ENCODE measurements around the gene MEF2C.

MEF2C gene

DNA sequence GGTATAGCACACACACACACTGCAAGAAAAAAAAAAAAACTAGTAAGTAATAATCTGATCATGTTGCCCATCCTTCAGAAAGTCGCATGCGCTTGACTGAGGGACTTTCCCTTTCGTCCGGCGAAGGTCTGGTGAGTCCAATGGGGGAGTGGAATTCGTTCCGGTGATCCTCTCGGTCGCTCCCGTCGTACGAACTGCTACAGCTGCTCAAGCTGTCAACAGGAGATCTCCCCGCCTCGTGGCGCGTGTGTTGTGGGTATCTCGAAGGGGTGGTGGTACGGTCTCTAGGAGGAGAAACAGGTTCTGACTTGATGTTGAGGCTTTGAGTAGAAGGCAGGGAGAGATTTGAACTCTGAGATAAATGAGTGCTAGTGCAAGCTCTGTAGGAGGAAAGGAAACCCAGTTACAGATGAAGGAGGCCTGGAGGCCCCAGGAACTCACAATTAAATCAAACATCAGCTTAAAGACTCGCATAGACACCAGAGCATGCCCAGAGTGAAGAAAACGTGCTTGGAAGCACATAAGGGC is 160.4 kb downstream of the MEF2C start:
- no peak for DNase-seq (ENCODE audit: low read depth)
- no peak for TF ChIP-seq CTCF (conservative IDR thresholded peaks at IDR 0.05; ENCODE audit: low read length)
- no peak overlapping the region for H3K4me3 ChIP-seq (ENCODE audit: low read length)

GRCh38 chr5:88719434-88719833 is 163.6 kb downstream of the MEF2C start:
- no peak overlapping the region for H3K4me3 ChIP-seq (ENCODE audit: low read length)
- TF ChIP-seq CTCF (conservative IDR thresholded peaks at IDR 0.05; ENCODE audit: low read length): no peak
- no peak for DNase-seq (ENCODE audit: low read depth)

DNA sequence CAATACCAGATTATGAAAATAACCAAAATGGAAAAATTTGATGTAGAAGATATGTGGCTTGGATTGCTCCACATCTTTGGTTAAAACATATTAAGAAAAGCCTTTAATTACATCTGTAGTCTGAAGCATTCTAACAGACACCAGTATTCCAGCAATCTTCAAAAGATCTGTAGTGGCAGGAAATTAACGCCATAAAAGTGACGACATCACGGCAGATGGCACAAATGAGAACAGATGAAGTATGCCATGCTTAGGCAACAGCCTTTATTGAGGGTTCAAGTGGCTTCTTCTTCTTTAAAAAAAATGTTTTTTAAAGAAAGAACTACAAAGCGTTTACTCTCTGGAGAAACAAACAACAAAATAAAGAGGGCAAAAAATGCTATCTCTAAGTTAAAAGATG is 164.2 kb downstream of the MEF2C start:
- no peak for DNase-seq (ENCODE audit: low read depth)
- H3K4me3 ChIP-seq (ENCODE audit: low read length): no peak overlapping the region
- no peak for TF ChIP-seq CTCF (conservative IDR thresholded peaks at IDR 0.05; ENCODE audit: low read length)

GRCh38 chr5:88716101-88716500 is 166.9 kb downstream of the MEF2C start:
- TF ChIP-seq CTCF (conservative IDR thresholded peaks at IDR 0.05; ENCODE audit: low read length): no peak
- H3K4me3 ChIP-seq (ENCODE audit: low read length): no peak overlapping the region
- DNase-seq (ENCODE audit: low read depth): no peak

DNA sequence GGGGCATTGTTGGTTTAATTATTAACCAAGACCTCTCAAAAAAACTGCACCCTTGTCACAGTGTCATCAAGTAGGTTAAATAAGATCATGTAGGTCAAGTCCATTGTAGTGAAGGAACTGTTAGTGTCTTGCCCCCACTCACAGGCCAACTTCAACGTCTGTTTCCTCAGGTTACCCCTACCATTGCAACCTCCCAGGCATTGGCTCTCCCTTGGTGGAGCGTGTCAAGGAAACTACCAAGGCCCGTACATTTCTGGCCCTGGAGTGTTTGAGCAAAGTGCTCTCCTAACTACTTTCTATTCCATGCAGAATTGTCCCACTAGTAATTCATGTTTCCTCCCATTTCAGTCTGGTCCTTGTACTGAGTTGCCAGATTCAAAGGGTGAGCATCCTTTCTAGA is 167.5 kb downstream of the MEF2C start:
- no peak overlapping the region for H3K4me3 ChIP-seq (ENCODE audit: low read length)
- no peak for DNase-seq (ENCODE audit: low read depth)
- no peak for TF ChIP-seq CTCF (conservative IDR thresholded peaks at IDR 0.05; ENCODE audit: low read length)

- TF ChIP-seq CTCF (conservative IDR thresholded peaks at IDR 0.05; ENCODE audit: low read length): no peak
Measured at GRCh38 chr5:88713818-88714217, 169.2 kb downstream of the MEF2C start.

DNA sequence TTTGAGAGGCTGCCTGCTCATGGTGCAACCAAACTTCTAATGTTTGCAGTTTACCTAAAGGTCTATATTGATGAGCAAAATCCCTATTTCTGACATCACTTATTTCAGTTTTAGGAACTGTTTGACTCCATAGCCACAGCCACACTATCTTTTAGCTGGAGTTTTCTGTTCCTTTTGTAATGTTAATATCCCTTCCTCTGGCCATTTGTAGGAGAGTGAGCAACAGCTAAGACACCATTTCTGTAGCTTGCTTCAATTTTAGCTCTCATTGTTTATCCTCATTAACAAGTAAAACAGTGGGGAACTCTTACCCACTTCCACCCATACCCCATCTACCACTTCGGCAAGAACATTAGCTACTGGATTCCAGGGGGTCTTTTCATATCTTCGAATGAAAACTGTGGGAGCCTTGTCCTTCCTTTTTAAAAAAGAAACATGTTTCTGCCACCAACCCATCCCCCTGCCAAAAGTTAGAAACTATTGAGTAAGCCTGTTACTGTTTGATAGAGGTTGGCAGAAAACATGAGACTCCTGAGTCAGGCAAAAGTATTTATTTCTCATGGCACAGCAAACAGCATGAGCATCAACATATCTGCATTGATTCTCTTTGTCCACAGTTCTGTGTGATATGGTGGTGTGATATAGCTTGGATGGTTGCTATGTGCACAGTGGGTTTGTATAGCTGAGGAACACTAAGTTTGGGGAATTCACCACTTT is 174.1 kb downstream of the MEF2C start:
- H3K4me3 ChIP-seq (ENCODE audit: low read length): no peak overlapping the region
- DNase-seq (ENCODE audit: low read depth): no peak
- TF ChIP-seq CTCF (conservative IDR thresholded peaks at IDR 0.05; ENCODE audit: low read length): no peak

More at GRCh38 chr5:88713818-88714217, 169.2 kb downstream of the MEF2C start:
- no peak for DNase-seq (ENCODE audit: low read depth)
- no peak overlapping the region for H3K4me3 ChIP-seq (ENCODE audit: low read length)

All from AG10803 (cell line).